OCI-LY3 (cell line): ENCODE data around the gene SVIL.
"Not testable (repeated sequence)": the region's sequence is repeated elsewhere in the genome, so short reads cannot be mapped to it uniquely, and the experiment has no call there.

Experiments
- H2AFZ ChIP-seq: fragments of 200-600, 300-600 bp; shearing (Covaris generic); 2 replicates; pipeline ENCODE4 v1.6.0; 2014; ENCODE audit warnings: antibody characterized with exemption, low read depth, low read length
- H3K27ac ChIP-seq: fragments of 200-600, 300-600 bp; sonication (generic); 2 replicates; pipeline ENCODE4 v1.5.1; 2014; ENCODE audit warnings: mild to moderate bottlenecking, low read length, moderate library complexity, mixed read lengths
- H3K27me3 ChIP-seq: fragments of 200-600, 300-600 bp; sonication (generic); 2 replicates; pipeline ENCODE4 v1.6.1; 2014; ENCODE audit warnings: low read depth, low read length, mixed read lengths
- H3K36me3 ChIP-seq: fragments of 200-600, 300-600 bp; sonication (generic); replicated peaks from 2 replicates; pipeline ENCODE3; 2014; ENCODE audit warnings: low read depth, low read length, mixed read lengths
- H3K4me1 ChIP-seq: fragments of 300-600, 200-600 bp; sonication (generic); 2 replicates; pipeline ENCODE4 v1.6.1; 2014; ENCODE audit warnings: low read length, mixed read lengths
- H3K4me2 ChIP-seq: fragments of 200-600, 300-600 bp; sonication (generic); 2 replicates; pipeline ENCODE4 v1.6.1; 2014; ENCODE audit warnings: low read length, mixed read lengths
- H3K4me3 ChIP-seq: fragments of 300-600, 200-600 bp; sonication (generic); 2 replicates; pipeline ENCODE4 v1.5.1; 2014; ENCODE audit warnings: antibody characterized with exemption, mild to moderate bottlenecking, low read length, moderate library complexity
- H3K79me2 ChIP-seq: fragments of 300-600, 200-600 bp; shearing (Covaris generic); 2 replicates; pipeline ENCODE4 v1.6.1; 2014; ENCODE audit warnings: mild to moderate bottlenecking, low read length, mixed read lengths
- H3K9ac ChIP-seq: fragments of 300-600, 200-600 bp; shearing (Covaris generic); 2 replicates; pipeline ENCODE4 v1.6.0; 2014; ENCODE audit warnings: mild to moderate bottlenecking, low read length, moderate library complexity
- H3K9me3 ChIP-seq: fragments of 200-600, 300-600 bp; shearing (Covaris generic); 2 replicates; pipeline ENCODE4 v1.6.1; 2014; ENCODE audit warnings: low read length, mixed read lengths; ENCODE audit not compliant: insufficient read depth
- H4K20me1 ChIP-seq: fragments of 200-600, 300-600 bp; sonication (generic); 2 replicates; pipeline ENCODE4 v1.6.1; 2016; ENCODE audit warnings: low read length, mixed read lengths; ENCODE audit not compliant: insufficient read depth
- EZH2phosphoT487 ChIP-seq: fragments of 200-600 bp; shearing (Covaris generic); IDR thresholded peaks from 2 replicates; pipeline ENCODE4 v1.6.1; 2018; ENCODE audit warnings: antibody characterized with exemption, mixed run types, low read depth
- TF ChIP-seq, protein P1 (sequence below): fragments of 200-600, 300-600 bp; sonication (generic); IDR thresholded peaks from 2 replicates; pipeline ENCODE4 v1.5.1; 2014; ENCODE audit warnings: antibody characterized with exemption, low read length, low read depth

The SVIL gene

DNA sequence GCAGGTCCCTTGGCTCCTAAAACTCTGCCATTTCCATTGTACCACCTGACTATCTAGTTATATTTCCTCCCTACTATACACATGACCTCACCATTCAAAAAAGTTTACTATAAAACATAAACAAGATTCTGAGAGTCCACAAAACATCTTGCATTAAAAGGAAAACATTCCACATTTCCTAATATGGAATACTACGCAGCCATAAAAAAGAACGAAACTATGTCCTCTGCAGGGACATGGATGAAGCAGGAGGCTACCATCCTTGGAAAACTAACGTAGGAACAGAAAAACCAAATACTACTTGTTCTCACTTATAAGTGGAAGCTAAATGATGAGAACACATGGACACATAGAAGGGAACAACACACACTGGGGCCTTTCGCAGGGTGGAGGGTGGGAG lies 48.3 kb downstream of the SVIL start:
- no peak overlapping the region for H3K27ac ChIP-seq
- H3K4me3 ChIP-seq = no peak overlapping the region
- H3K79me2 ChIP-seq = no peaks in the 10 kb centered on the region
- no peak for TF ChIP-seq EZH2phosphoT487
- no peaks in the 10 kb centered on the region for H3K9me3 ChIP-seq
- no peaks in the 10 kb centered on the region for H3K27me3 ChIP-seq
- no peak overlapping the region for H3K9ac ChIP-seq
- no peak overlapping the region for H3K4me2 ChIP-seq
- no peaks in the 10 kb centered on the region for H4K20me1 ChIP-seq
- H3K4me1 ChIP-seq = no peaks in the 10 kb centered on the region
- H2AFZ ChIP-seq = no peak overlapping the region
- H3K36me3 ChIP-seq = no peaks in the 10 kb centered on the region

DNA sequence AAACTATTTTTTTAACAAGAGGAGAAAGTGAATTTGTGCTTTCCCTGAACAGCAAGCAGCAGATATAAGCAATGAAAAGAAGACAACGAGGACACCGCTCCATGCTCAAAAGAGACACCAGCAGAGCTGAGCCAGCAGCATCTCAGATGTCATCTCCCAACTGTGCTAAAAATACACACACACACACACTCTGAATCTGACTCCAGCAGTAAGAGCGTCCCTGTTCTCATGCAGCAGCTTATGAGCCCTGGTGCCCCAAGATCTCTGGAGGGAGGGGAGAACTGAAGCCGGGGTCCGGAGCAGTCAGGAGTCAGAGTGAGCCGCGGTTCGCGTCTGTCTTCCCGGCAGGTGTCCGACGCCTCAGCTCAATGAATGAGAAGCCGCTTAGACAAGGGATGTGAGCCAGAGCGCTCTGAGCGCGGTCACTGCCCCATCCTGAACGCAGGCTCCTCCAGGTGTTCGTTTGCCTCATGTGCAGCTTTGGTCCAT lies 49.2 kb downstream of the SVIL start:
- Histone ChIP-seq H3K9me3 (no peaks in the 10 kb centered on the region), H3K4me2 (no peak overlapping the region), H3K4me3 (no peak overlapping the region), H4K20me1 (no peaks in the 10 kb centered on the region), H2AFZ (no peak overlapping the region), H3K4me1 (no peaks in the 10 kb centered on the region), H3K27ac (no peak overlapping the region), H3K9ac (no peak overlapping the region), H3K79me2 (no peaks in the 10 kb centered on the region), H3K27me3 (no peaks in the 10 kb centered on the region), H3K36me3 (no peaks in the 10 kb centered on the region)
- TF ChIP-seq, protein P1, sequence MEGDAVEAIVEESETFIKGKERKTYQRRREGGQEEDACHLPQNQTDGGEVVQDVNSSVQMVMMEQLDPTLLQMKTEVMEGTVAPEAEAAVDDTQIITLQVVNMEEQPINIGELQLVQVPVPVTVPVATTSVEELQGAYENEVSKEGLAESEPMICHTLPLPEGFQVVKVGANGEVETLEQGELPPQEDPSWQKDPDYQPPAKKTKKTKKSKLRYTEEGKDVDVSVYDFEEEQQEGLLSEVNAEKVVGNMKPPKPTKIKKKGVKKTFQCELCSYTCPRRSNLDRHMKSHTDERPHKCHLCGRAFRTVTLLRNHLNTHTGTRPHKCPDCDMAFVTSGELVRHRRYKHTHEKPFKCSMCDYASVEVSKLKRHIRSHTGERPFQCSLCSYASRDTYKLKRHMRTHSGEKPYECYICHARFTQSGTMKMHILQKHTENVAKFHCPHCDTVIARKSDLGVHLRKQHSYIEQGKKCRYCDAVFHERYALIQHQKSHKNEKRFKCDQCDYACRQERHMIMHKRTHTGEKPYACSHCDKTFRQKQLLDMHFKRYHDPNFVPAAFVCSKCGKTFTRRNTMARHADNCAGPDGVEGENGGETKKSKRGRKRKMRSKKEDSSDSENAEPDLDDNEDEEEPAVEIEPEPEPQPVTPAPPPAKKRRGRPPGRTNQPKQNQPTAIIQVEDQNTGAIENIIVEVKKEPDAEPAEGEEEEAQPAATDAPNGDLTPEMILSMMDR = no peak
- TF ChIP-seq EZH2phosphoT487 = no peak

DNA sequence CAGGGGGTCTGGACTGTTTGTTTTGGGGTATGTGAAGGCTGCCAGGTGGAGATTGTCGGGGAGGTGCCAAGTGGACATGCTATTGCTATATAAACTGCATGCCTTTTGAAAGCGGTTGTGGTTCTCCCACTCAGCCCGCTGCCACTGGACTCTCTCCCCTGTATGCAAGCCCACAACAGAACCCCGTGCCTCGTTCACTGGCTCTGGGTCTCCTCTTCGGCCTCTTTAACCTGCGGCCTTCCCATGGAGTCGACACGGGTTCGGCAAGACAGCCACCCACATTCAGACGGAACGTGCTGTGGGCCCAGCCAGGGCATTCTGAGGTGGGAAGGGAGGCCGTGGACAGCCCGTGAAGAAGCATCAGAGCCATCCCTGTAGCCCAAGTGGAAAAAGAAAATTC lies 50.3 kb downstream of the SVIL start:
- Histone ChIP-seq H4K20me1 (no peaks in the 10 kb centered on the region), H3K9ac (no peak overlapping the region), H3K27ac (no peak overlapping the region), H3K4me3 (no peak overlapping the region), H3K4me1 (no peaks in the 10 kb centered on the region), H3K36me3 (no peaks in the 10 kb centered on the region), H3K4me2 (no peak overlapping the region), H3K27me3 (no peaks in the 10 kb centered on the region), H2AFZ (no peak overlapping the region), H3K9me3 (no peaks in the 10 kb centered on the region), H3K79me2 (no peaks in the 10 kb centered on the region)
- TF ChIP-seq EZH2phosphoT487 = no peak
- TF ChIP-seq, protein P1 = no peak

DNA sequence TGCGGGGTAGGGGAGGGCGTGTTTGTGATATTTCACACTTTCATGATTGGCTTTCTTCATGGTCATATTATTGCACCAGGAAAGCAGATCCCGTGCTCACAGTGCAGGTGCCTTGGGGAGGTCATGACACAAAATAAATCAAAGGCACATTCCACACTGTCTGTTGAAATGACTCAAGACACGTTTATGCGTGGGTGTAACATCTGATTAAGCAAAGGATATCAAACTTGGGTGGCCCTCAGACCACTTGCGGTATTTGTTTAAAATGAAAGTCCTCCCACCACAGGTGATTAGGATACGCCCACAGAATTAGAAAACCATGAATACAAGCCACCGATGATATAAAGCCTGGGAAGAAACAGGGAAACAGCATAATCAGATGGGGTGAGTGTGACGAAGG lies 51.1 kb downstream of the SVIL start:
- Histone ChIP-seq H3K27ac (no peak overlapping the region), H3K4me1 (no peaks in the 10 kb centered on the region), H4K20me1 (no peaks in the 10 kb centered on the region), H3K36me3 (no peaks in the 10 kb centered on the region), H3K9me3 (no peaks in the 10 kb centered on the region), H3K4me2 (no peak overlapping the region), H3K27me3 (no peaks in the 10 kb centered on the region), H3K9ac (no peak overlapping the region), H3K4me3 (no peak overlapping the region), H3K79me2 (no peaks in the 10 kb centered on the region), H2AFZ (no peak overlapping the region)
- TF ChIP-seq EZH2phosphoT487 = no peak
- TF ChIP-seq, protein P1 = no peak

DNA sequence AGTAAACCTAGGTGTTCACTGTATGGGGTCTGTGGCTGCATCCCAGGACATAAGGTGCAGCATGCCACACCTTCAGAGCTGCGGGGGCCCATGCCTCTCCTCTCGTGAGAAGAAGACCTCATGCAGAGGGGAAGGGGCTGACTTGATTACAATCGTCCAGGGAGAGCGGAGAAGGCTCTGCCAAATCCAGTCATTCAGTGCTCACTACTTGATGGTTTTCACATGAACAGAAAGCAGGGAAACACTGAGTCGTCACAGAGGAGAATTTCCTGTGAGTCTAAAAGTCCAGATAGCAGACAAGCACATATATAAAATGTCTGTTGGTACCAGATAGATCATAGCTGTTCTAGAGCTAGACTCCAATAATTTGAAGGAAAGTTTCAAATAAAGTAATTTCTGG lies 52.0 kb downstream of the SVIL start:
- H3K9ac ChIP-seq, H4K20me1 ChIP-seq, H3K4me1 ChIP-seq, H3K27me3 ChIP-seq, H3K27ac ChIP-seq, H3K36me3 ChIP-seq, H3K4me2 ChIP-seq, H3K79me2 ChIP-seq, H3K9me3 ChIP-seq, H3K4me3 ChIP-seq, H2AFZ ChIP-seq: not testable (repeated sequence)
